ENCODE data around the gene KLHL26.
A peak's percentile ranks its signal among the peaks of the same experiment; 100 is the strongest.

The KLHL26 gene

DNA sequence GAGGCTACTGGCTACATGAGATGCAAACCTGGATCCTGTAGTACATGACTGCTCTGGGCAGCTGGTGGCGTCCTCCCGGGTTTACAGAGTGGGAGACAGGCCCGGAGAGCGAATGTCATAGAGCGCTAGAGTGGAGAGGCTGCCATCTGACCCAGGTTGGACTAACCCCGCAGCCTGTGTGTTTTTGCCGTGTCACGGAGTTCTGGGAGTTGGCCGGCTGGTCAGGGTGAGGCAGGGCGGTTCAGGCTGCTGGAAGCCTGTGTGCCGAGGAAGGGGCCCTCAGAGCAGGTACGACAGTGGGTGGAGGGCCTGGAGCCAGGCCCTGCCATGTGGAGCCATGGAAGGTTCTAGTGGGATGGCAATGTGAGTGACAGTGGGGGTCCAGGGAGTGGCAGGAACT, 59.2 kb downstream of the KLHL26 start:
- DNase-seq: no peak

DNA sequence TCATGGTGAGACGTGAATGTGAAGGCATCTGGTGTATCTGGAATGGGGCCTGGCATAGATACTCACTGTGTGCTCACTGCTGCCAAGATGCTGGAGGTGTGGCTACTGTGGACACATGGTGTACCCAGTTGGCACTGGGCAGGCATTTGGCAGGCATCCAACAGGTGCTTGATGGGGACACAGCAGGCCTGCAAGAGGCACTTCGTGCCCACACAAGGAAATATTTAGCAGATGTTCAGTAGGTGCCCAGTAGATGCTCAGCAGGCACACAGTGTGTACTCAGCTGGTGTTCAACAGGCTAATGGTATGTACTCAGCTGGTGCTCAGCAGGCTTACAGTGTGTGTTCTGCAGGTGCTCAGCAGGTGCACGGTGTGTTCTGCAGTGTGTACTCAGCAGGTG, 60.9 kb downstream of the KLHL26 start:
- DNase-seq: peak; percentile 93

DNA sequence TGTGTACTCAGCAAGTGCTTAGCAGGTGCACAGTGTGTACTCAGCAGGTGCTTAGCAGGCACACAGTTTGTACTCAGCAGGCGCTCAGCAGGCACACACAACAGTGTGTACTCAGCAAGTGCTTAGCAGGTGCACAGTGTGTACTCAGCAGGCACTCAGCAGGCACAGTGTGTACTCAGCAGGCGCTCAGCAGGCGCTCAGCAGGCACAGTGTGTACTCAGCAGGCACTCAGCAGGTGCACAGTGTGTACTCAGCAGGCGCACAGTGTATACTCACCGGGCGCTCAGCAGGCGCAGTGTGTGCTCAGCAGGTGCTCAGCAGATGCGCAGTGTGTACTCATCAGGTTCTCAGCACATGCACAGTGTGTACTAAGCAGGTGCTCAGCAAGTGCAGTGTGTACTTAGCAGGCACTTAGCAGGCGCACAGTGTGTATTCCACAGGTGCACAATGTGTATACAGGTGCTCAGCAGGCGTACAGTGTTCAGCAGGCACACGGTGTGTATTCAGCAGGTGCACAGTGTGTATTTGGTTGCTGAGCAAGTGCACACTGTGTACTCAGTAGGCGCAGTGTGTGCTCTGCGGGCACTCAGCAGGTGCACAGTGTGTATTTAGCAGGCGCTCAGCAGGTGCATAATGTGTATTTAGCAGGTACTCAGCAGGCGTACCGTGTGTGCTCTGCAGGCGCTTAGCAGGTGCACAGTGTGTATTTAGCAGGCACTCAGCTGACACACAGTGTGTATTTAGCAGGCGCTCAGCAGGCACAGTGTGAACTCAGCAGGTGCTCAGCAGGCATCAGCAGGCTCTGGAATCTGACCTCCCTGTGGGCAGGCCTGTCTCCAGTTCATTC, 61.7 kb downstream of the KLHL26 start:
- peak; percentile 58 for DNase-seq

DNA sequence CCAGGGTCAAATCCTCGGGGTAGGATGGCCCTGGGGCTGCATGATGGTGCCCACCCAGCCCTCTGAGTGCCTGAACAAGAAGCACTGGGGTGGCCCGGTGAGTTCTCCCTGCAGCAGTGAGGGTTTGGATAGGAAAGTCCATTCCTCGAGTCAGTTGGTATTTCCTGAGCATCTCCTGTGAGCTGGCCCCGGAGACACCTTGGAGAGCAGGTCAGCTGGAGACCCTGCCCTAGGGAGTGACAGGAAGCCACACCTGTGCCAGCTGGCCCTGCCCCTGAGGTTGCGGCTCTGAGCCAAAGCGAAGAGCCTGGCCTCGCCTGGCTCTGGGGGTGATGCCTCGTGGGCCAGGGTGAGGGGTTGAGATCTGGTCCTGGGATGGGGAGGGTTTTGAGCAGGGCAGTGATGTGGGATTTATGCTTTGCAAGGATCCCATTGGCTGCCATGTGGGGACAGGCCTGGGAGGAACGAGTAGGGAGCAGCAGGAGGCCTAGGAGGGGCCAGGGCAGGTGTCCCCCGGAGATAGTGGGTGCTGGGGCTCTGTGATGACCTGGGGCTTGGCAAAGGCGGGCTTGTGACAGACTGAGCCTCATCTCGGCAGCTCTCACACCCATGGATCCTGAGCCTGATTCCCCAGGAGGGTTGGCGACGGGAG, 62.7 kb downstream of the KLHL26 start:
- DNase-seq: peak; percentile 78

DNA sequence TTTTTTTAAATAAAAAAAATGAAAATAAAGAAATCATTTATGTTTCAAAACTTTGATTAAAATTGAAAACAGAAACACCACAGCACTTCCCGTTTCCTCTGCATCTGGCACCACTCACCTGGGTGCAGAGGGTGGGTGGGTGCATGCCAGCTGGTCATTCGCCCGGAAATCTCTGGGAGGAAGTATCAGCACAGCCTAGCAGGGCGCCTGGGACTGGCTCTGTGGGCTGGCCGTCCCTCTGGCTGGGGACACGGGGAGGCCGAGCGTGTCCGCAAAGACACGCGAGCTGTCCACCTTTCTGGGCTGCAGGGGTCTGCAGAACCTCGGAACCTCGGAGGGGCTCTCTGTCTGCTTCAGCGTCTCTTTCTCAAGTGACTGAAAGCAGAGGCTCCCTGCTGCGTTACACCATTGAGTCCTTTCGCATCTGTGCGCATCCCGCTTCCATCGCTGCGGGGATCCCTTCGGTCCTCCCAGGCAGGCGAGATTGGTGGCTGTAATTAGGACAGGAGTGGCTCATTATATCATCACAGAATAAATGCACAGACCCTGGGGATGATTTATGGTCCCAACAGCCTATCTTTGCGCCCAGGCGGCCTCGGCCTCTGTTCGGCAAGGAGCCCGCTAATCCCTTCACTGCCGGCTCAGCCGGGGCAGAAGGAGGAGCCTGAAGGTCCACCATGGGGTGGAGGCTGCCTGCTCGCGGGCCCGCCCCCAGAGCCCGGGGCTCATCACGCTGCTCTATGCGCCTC, 63.8 kb downstream of the KLHL26 start:
- DNase-seq: peak; percentile 90

DNA sequence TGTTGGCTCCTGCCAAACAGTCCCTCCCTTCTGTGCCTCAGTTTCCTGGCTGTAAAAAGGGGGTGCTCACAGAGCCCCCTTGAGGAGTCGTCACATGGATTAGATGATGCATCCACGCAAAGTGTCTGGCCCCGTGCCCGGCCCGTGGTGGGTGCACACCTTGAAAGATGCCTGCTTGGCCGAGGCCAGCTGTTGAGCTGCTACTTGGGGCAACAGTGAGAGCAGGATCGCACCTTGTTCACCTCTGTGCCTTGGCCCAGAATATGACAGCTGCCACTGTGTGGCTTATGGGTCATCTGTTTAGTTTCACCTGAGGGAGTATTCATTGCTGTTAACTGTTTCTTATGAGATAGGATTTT, 64.4 kb downstream of the KLHL26 start:
- DNase-seq: peak; percentile 84

DNA sequence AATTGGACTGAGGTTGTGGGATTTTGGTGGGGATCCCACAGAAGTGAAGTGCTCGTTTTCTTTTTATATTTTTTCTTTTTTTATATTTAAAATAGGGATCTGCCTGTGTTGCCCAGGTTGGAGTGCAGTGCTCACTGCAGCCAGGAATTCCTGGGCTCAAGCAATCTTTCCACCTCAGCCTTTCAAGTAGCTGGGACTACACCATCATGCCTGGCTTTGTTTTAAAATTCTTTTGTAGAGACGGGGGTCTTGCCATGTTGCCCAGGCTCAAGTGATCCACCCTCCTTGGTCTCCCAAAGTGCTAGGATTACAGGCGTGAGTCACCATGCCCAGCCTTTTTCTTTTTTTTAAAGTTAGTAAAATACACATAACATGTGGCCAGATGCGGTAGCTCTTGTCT, 67.2 kb downstream of the KLHL26 start:
- DNase-seq: no peak

DNA sequence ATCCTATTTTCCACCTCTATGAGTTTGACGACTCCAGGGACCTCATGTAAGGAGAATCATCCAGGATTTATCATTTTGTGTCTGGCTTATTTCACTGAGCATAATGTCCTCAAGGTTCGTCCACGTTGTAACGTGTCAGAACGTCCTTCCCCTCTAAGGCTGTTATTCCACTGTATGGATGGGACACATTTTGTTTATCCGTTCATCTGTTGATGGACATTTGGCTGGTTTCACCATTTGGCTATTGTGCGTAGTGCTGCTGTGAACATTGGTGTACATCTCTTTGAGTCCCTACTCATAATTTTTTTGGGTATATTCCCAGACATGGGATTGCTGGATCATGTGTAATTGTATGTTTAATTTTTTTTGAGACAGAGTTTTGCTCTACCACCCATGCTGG, 68.1 kb downstream of the KLHL26 start:
- DNase-seq: no peak

DNA sequence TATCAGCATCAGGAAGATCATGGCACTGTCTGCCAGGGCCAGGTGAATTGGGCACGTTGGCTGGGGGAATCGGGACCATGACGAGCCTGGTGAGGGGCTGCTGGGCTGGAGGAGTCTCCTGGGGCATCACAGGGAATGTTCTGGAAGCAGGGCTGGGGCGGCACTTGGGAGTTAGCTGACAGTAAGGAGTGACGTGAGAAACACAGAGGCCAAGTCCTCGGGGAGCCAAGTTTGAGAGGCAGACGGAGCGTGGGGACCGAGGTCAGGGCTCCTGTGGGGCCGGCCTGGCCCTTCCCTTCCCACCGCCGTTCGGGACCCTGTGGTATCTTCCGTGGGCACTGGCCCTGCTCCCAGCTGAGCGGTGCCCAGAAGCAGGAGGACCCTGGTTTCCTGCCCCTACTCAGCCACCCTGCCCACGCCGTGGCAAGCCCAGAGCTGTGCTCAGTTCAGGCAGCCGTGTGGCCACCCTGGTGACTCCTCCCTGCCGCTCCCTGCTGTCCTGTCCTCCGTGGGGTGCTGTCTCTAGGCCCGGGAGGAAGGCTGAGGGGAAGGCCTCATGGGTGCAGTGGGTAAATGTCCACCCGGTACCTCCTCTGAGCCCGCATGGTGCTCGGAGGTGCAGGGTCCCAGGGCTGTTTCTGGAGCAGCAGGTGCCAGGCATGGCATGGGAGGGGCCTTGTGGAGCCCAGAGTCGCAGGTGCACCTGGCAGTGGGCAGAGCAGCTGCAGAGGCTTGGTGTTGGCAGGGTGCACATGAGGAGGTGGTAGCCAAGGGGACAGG, 71.8 kb downstream of the KLHL26 start:
- DNase-seq: peak; percentile 81

DNA sequence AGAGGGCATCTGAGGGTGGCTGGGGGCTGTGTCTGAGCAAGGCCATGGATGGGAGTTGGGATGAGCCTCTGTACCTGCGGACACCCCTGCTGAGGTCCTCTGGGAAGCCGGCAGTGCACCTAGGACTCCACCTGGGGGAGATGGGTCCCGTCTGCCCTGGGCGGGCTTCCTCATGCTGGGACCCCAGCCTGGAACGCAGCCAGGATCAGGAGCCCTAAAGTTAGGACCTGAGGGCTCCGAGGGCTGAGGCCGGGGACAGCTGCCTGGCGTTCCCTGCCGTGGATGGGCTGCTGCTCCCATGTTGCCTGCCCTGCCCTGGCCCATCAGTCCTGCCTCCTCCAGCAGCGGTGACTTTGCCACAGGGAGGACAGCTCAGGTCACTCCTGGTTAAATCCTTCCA, 72.7 kb downstream of the KLHL26 start:
- DNase-seq: no peak

DNA sequence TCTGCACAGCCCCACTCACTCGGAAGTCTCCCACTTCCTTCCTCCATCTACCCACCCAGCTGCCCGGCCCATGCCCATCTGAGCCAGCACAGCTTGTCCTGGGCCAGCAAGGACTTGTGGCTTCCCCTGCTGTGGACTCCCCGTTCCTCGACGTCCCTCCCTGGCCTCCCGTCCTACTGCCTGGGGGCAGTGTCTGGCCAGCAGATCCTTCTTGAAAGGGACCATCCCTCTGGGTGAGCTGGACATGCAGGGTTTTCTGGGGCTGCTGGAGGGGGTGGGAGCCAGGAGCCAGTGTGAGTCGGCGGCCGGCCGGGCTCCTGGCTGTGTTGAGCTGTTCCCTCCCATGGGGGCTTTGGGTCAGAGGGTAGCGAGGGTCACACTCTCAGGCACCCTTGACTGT, 73.4 kb downstream of the KLHL26 start:
- DNase-seq: no peak

DNA sequence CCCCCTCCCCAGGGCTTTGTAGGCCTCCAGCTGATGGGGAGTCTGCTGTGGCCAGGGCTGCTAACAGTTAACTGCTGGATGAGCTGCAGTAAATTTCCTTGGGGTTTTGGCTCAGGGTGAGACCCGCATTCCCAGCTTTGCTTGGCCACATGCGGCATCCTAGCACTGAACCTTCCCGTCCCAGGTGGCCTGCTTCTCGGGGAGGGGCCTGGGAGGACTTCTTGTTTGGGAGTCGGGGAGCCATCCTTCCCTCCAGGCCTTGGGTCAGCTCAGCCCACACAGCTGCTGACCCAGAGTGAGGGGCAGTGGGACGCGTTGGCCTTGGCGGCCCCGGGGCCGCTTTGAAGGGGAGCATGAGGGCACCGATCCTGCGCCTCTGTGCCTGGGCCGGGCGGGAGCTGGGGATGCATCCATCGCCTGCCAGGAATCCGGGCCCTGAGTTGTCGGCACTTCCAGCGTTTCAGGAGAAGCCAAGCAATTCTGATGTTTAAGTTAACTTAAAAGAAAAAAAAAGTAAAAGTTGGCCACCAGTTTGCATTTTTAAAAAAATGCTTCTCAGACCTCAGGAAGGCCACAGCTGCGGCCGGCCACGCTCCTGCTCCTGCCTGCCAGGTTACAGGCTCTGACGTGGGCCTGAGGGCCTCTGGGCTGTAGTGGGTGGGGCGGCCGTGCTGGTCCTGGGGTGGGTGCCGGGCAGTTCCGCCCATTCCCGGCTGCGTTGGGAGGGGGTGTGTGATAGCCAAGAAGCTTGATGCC, 74.3 kb downstream of the KLHL26 start:
- no peak for DNase-seq

DNA sequence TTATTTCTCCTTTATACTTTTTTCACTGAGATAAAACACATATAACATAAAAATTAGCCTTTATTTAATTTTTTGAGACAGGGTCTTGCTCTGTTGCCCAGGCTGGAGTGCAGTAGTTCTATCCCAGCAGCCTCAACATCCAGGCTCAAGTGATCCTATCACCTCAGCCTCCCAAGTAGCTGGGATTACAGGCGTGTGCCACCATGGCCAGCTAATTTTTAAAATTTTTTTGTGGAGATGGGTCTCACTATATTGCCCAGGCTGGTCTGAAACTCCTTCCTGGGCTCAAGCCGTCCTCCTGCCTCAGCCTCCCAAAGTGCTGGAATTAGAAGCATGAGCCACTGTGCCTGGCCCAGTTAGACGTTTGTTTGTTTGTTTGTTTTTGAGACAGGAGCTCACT, 75.1 kb downstream of the KLHL26 start:
- DNase-seq: no peak

DNA sequence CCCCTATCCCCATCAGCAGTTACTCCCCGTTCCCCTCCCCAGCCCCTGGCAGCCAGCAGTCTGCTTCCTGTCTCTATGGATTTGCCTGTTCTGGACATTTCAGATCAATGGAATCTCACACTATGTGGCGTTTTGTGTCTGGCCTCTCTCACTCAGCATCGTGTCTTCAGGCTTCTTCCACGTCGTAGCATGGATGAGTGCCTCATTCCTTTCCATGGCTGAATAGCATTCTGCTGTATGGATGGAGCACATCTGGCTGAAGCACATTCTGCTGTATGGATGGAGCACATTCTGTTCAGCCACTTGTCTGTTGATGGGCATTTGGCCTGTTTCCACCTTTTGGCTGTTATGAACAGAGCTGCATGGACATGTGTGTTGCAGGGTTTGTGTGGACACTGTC, 76.2 kb downstream of the KLHL26 start:
- no peak for DNase-seq

DNA sequence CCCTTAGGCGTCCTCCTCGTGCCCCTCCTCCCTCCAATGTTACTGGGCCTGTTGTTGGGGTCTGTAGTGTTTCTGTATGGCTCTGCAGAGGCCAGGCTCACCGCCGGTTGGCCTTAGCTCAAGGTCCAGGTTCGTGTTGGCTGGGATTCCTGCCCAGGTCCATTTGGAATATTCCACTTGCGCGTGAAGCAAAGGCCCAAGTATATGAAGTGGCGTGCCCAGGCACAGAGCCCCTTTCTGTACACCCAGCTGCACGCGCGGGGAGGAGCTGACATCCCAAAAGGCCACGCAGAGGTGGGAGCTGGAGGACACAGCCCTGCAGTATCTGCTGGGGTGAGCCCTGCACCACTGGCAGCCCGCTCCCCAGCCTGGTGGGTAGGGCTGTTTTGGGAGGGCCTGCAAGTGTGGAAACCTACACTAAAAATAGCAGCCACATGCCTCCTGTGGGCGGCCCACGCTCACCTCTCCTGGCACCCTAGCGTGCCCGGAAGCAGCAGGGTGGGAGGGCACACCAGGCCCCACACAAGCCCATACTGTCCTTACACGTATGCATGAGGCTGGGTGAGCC, 76.8 kb downstream of the KLHL26 start:
- DNase-seq: no peak

DNA sequence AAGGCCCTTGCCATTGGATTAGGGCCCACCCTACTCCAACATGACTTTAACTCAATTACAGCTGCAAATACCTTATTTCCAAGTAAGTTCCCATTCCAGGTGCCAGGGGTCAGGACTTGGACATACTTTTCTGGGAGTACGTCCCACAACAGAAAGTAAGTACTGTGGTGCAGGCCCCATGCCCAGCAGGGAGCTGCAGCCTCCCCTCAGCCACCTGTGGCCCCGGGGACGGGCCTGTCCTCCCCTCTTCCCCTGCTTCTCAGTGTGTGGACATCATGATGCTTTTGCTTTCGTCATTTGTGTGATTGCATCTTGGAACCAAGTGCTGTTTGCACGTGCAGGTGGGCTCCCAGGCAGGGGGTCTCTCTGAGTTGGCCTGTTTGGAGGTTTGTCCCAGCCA, 78.6 kb downstream of the KLHL26 start:
- no peak for DNase-seq

DNA sequence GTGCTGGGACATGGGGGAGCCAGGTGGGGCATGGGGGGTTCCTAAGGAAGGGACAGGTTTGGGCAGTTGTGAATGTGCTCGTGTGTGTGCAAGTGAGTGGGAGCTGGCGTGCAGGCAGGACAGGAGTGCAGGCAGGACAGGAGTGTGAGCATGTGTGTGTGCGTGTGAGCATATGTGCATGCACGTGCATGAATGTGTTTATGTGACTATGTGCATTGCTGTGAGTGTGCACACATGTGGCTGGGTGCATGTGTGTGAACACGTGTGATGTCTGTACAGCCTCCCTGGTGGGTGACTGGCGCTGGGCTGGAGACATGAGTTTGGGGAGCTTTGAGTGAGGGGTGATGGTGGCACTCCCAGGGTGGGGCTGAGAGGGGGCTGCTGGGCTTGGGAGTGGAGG, 80.0 kb downstream of the KLHL26 start:
- no peak for DNase-seq

DNA sequence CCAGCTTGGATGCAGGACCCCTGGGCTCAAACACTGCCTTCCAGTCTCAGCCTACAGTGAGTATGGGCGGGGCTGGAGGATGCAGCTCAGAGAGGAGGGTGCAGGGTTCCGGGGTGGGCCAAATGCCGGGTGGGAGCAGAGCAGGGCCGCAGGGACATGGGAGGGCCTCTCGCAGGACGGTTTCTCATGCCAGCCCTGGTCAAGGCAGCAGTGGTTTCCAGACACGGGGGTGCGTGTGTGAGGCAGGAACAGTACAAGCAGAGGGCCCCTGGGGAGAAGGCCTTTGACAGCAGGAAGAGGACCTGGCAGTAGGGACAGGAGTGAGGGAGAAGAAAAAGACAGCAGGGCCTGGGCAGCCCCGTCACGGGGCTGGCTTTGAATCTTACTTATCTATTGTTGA, 80.8 kb downstream of the KLHL26 start:
- DNase-seq: no peak

DNA sequence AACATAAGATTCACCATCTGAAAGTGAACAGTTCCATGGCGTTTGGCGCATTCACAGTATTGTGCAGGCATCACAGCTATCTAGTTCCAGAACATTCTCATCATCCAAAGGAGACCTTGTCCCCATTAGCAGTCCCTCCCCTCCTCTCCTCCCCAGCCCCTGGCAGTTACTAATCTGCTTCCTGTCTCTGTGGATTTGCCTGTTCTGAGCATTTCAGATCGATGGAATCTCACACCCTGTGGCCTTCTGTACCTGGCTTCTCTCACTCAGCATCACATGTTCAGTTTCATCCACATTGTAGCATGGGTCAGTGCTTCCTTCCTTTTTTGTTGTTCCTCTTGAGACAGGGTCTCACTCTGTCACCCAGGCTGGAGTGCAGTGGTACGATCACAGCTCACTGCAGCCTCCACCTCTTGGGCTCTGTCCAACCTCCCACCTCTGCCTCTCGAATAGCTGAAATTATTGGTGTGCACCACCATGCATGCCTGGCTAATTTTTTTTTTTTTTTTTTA, 81.2 kb downstream of the KLHL26 start:
- DNase-seq: no peak

DNA sequence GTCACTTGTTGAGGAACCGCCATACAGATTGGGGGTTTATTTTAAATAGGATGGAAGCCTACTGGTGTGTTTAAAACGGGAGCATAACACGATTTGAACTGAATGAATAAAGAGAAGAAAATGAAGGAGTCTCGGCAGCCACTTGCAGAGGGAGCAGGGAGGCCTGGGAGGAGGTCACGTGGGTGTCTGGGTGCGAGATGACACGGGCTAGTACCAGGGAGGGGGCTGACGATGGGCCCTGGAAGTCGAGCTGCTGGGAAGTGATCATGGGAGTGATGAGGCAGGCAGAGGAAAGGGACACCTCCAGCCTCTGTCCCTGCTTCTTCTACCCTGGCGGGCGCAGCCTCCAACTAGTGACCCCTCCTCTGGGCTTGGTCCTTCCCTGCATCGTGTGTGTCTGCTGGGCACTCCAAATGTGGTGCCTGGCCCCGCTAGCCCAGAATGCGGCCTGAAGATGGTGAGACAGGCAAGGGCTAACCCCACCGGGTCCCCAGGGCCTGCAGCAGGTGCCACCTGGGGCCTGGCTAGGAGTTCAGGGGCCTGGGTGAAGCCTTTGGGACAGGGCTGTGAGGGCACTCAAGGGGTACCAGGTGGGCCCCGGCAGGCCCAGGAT, 82.1 kb downstream of the KLHL26 start:
- no peak for DNase-seq

DNA sequence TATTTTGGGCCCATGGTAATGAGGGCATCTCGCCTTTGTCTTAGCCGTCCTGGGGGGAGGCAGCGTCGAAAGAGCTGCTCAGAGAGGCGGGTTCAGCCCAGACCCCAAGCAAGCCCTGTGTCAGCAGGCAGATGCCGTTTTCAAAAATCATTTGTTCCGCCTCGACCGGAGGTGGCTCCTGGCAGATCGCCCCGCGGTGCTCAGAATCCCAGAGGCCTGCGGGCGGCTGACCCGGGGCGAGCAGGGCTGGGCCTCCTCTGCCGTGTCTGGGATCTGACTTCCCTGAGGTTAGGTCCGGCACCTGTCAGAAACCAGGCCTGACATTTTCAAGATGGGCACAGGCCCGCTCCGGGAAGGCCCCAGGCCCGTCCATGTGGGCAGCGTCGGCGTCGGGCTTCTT, 82.7 kb downstream of the KLHL26 start:
- no peak for DNase-seq

All from RPMI8226 (cell line).